ENCODE data around the gene CAB39. TPM values are rescaled to one million over a fixed set of nuclear protein-coding genes. Genes with fewer than 3 reads are reported as not detected.

The CAB39 gene
- total RNA-seq, 1 experiment from 2014 or later: 91.7 TPM

- ChIA-PET CTCF (interaction anchor here (0.7 to 2.5 kb wide), 5 partner anchors 14 to 127 kb away, joined by 3 to 12 read pairs (median 4); no protein-coding TSS in a partner anchor), POLR2A (interaction anchor here (0.7 to 11.1 kb wide), 8 partner anchors 14 to 179 kb away, joined by 3 to 193 read pairs (median 4); partner anchors contain the start of gene CAB39)
- TF ChIP-seq CTCF (IDR thresholded peaks at IDR 0.05; ENCODE audit: unreplicated experiment): no peak
- intact Hi-C loops (cut with micrococcal nuclease): loop anchor here (5.0 kb wide), 2 partner anchors 44 to 379 kb away; partner anchors contain the start of gene SP100
- no peak overlapping the region for H3K4me3 Mint-ChIP-seq (ENCODE audit: unreplicated experiment)
- H3K9me3 Mint-ChIP-seq (ENCODE audit: unreplicated experiment): no peaks in the 10 kb centered on the region
- no peak for DNase-seq (ENCODE audit: unreplicated experiment)
- H3K27me3 Mint-ChIP-seq (ENCODE audit: insufficient read depth, unreplicated experiment): no peaks in the 10 kb centered on the region
- peaks cover 64% of the 10 kb centered on the region for H3K36me3 Mint-ChIP-seq (ENCODE audit: insufficient read depth, unreplicated experiment)
- H3K4me1 Mint-ChIP-seq (ENCODE audit: insufficient read depth, unreplicated experiment): peaks cover 14% of the 10 kb centered on the region
- H3K27ac Mint-ChIP-seq (ENCODE audit: low read depth, unreplicated experiment): no peak overlapping the region
- BruUV-seq (replicated peaks): no TSS peak
Measured at GRCh38 chr2:230795856-230796255, 83.2 kb downstream of the CAB39 start.

- Mint-ChIP-seq H3K36me3 (ENCODE audit: insufficient read depth, unreplicated experiment) (peaks cover 64% of the 10 kb centered on the region), H3K4me3 (ENCODE audit: unreplicated experiment) (no peak overlapping the region), H3K4me1 (ENCODE audit: insufficient read depth, unreplicated experiment) (peaks cover 14% of the 10 kb centered on the region), H3K9me3 (ENCODE audit: unreplicated experiment) (no peaks in the 10 kb centered on the region), H3K27me3 (ENCODE audit: insufficient read depth, unreplicated experiment) (no peaks in the 10 kb centered on the region), H3K27ac (ENCODE audit: low read depth, unreplicated experiment) (no peak overlapping the region)
- BruUV-seq (replicated peaks): no TSS peak
- ChIA-PET CTCF (interaction anchor here (0.7 to 1.4 kb wide), 8 partner anchors 13 to 128 kb away, joined by 3 to 6 read pairs (median 4); no protein-coding TSS in a partner anchor), POLR2A (interaction anchor here (0.7 to 11.1 kb wide), 10 partner anchors 14 to 712 kb away, joined by 3 to 193 read pairs (median 4); partner anchors contain the start of gene CAB39)
- peak; percentile 21 for DNase-seq (ENCODE audit: unreplicated experiment)
- TF ChIP-seq CTCF (IDR thresholded peaks at IDR 0.05; ENCODE audit: unreplicated experiment): no peak
- intact Hi-C loops (cut with micrococcal nuclease): loop anchor here (5.0 kb wide), 2 partner anchors 44 to 379 kb away; partner anchors contain the start of gene SP100
Measured at GRCh38 chr2:230796280-230796862, 83.7 kb downstream of the CAB39 start.

GRCh38 chr2:230797515-230798495, 85.2 kb downstream of the CAB39 start:
- Mint-ChIP-seq H3K27ac (ENCODE audit: low read depth, unreplicated experiment) (no peak overlapping the region), H3K36me3 (ENCODE audit: insufficient read depth, unreplicated experiment) (peaks cover 64% of the 10 kb centered on the region), H3K4me3 (ENCODE audit: unreplicated experiment) (no peak overlapping the region), H3K9me3 (ENCODE audit: unreplicated experiment) (peaks cover 6% of the 10 kb centered on the region), H3K4me1 (ENCODE audit: insufficient read depth, unreplicated experiment) (peaks cover 14% of the 10 kb centered on the region), H3K27me3 (ENCODE audit: insufficient read depth, unreplicated experiment) (no peaks in the 10 kb centered on the region)
- ChIA-PET POLR2A (interaction anchor here (0.6 to 11.1 kb wide), 16 partner anchors 15 to 997 kb away, joined by 3 to 193 read pairs (median 3); partner anchors contain the start of gene CAB39), CTCF (interaction anchor here (0.6 to 3.2 kb wide), 58 partner anchors 8 to 786 kb away, joined by 3 to 21 read pairs (median 3); partner anchors contain the start of gene CAB39)
- no TSS peak for BruUV-seq (replicated peaks)
- intact Hi-C loops (cut with micrococcal nuclease): loop anchor here (1.0 to 5.0 kb wide), 5 partner anchors 46 to 789 kb away; partner anchors contain the start of gene SP100
- DNase-seq (ENCODE audit: unreplicated experiment): peak; percentile 49
- no peak for TF ChIP-seq CTCF (IDR thresholded peaks at IDR 0.05; ENCODE audit: unreplicated experiment)
